ENCODE data around the gene MRPL49. TPM values are rescaled to one million over a fixed set of nuclear protein-coding genes. Genes with fewer than 3 reads are reported as not detected.
"Not testable (repeated sequence)": the region's sequence is repeated elsewhere in the genome, so short reads cannot be mapped to it uniquely, and the experiment has no call there.

Gene MRPL49
- total and polyA plus RNA-seq, 12 donors, result 32.7 to 180 (median 125) TPM

GRCh38 chr11:65170058-65170534 is 48.0 kb downstream of the MRPL49 start, which contains the start of gene SPDYC:
SPDYC (plus strand) TSS chr11:65170233; CDS start chr11:65171358, 1,125 bp downstream.
- DNase-seq, result no peak
- no peak within 1 kb of the TSS for H3K27ac ChIP-seq
- intact Hi-C loops (cut with DNase I), result no loop called here
- no peak within 1 kb of the TSS for H3K4me3 ChIP-seq
- no peaks in the 10 kb centered on the region for H3K27me3 ChIP-seq
- WGBS, 4 donors, result 91 to 97% (median 94%) methylated on average over 16 to 21 of the region's 21 CpGs
- no peaks in the 10 kb centered on the region for H3K36me3 ChIP-seq (replicated peaks in 1 of 2)
- H3K4me1 ChIP-seq (replicated peaks in 1 of 2), result no peaks in the 10 kb centered on the region
- H3K9me3 ChIP-seq (replicated peaks in 1 of 3), result no peaks in the 10 kb centered on the region
- TF ChIP-seq CTCF (IDR thresholded peaks at IDR 0.05) (no peak), POLR2A (IDR thresholded peaks at IDR 0.05) (no peak)

GRCh38 chr11:65172600-65172999 is 50.5 kb downstream of the MRPL49 start:
- intact Hi-C loops (cut with DNase I), result no loop called here
- H3K4me3 ChIP-seq, result no peak overlapping the region
- 72 to 79% (median 77%) methylated on average over 7 to 10 of the region's 10 CpGs for WGBS, 4 donors
- H3K36me3 ChIP-seq (replicated peaks in 1 of 2), result no peaks in the 10 kb centered on the region
- no peaks in the 10 kb centered on the region for H3K4me1 ChIP-seq (replicated peaks in 1 of 2)
- no peaks in the 10 kb centered on the region for H3K9me3 ChIP-seq (replicated peaks in 1 of 3)
- DNase-seq, result no peak
- TF ChIP-seq POLR2A (IDR thresholded peaks at IDR 0.05) (no peak), CTCF (IDR thresholded peaks at IDR 0.05) (no peak)
- H3K27ac ChIP-seq, result no peak overlapping the region
- H3K27me3 ChIP-seq, result no peaks in the 10 kb centered on the region

- H3K27ac ChIP-seq; H3K27me3 ChIP-seq; intact Hi-C loops (cut with DNase I); H3K36me3 ChIP-seq (replicated peaks in 1 of 2); H3K4me3 ChIP-seq; H3K4me1 ChIP-seq (replicated peaks in 1 of 2); H3K9me3 ChIP-seq (replicated peaks in 1 of 3): not testable (repeated sequence)
- WGBS, 4 donors, result 48 to 77% (median 74%) methylated on average over 2 of the region's 2 CpGs
- peak in 1 of 7 donors; percentile 48 for DNase-seq
Observed at GRCh38 chr11:65174571-65175010, 52.5 kb downstream of the MRPL49 start.

Small RNA genes lying within 50 kb of the gene (microRNA-seq; reads per million reads assigned to microRNA genes)
- 0.45 to 1.5 (median 0.85) reads per million in 3 donors for gene MIR6751

Small RNA genes lying within 50 kb of the gene (small RNA-seq; reads per million reads assigned to genes)
- gene HIGD1AP10 (0 reads per million in 2 donors), gene PDCL2P2 (0 reads per million in 2 donors), gene RNU2-23P (0 to 0.12 reads per million in 2 donors)

Other genes starting within 250 kb of the MRPL49 start
- 100 to 1,000 TPM in 1 of 9 donors, 10 to 100 TPM in 8; 38.5 to 107 (median 55.8) TPM for gene EHD1, start 243.7 kb upstream of the MRPL49 start, total RNA-seq
- 10 to 100 TPM; 14.3 to 50.4 (median 20.0) TPM for gene EHD1, start 243.7 kb upstream of the MRPL49 start, polyA plus RNA-seq
- 10 to 100 TPM in 8 of 9 donors, 1 to 10 TPM in 1; 7.6 to 43.5 (median 33.8) TPM for gene ATG2A, start 205.1 kb upstream of the MRPL49 start, total RNA-seq
- 10 to 100 TPM in 2 of 3 donors, 1 to 10 TPM in 1; 3.6 to 43.3 (median 32.4) TPM for gene ATG2A, start 205.1 kb upstream of the MRPL49 start, polyA plus RNA-seq
- 10 to 100 TPM in 8 of 9 donors, 1 to 10 TPM in 1; 7.8 to 26.6 (median 20.4) TPM for gene PPP2R5B, start 197.6 kb upstream of the MRPL49 start, total RNA-seq
- 10 to 100 TPM; 10.7 to 51.3 (median 25.6) TPM for gene PPP2R5B, start 197.6 kb upstream of the MRPL49 start, polyA plus RNA-seq
- not detected for gene GPHA2, start 186.4 kb upstream of the MRPL49 start, total RNA-seq
- gene GPHA2, start 186.4 kb upstream of the MRPL49 start, polyA plus RNA-seq, result under 1 TPM in 1 of 3 donors, not detected in 2; 0.67 TPM
- gene MAJIN, start 150.2 kb upstream of the MRPL49 start, total RNA-seq, result not detected
- gene MAJIN, start 150.2 kb upstream of the MRPL49 start, polyA plus RNA-seq, result under 1 TPM in 2 of 3 donors, not detected in 1; 0.24 to 0.29 TPM
- gene BATF2, start 125.3 kb upstream of the MRPL49 start, total RNA-seq, result 10 to 100 TPM in 2 of 9 donors, 1 to 10 TPM in 6, under 1 TPM in 1; 0.67 to 34.5 (median 6.4) TPM
- gene BATF2, start 125.3 kb upstream of the MRPL49 start, polyA plus RNA-seq, result 1 to 10 TPM; 3.3 to 8.5 (median 3.7) TPM
- 100 to 1,000 TPM in 6 of 9 donors, 10 to 100 TPM in 3; 81.0 to 231 (median 109) TPM for gene ARL2, start 108.2 kb upstream of the MRPL49 start, total RNA-seq
- gene ARL2, start 108.2 kb upstream of the MRPL49 start, polyA plus RNA-seq, result 100 to 1,000 TPM in 2 of 3 donors, 10 to 100 TPM in 1; 66.5 to 151 (median 128) TPM
- 10 to 100 TPM; 21.0 to 35.9 (median 23.4) TPM for gene SNX15, start 94.9 kb upstream of the MRPL49 start, total RNA-seq
- 10 to 100 TPM; 16.4 to 22.0 (median 18.7) TPM for gene SNX15, start 94.9 kb upstream of the MRPL49 start, polyA plus RNA-seq
- 10 to 100 TPM in 7 of 9 donors, 1 to 10 TPM in 2; 7.4 to 23.6 (median 15.4) TPM for gene SAC3D1, start 81.1 kb upstream of the MRPL49 start, total RNA-seq
- 10 to 100 TPM in 1 of 3 donors, 1 to 10 TPM in 2; 4.4 to 10.1 (median 7.5) TPM for gene SAC3D1, start 81.1 kb upstream of the MRPL49 start, polyA plus RNA-seq
- 10 to 100 TPM in 2 of 9 donors, 1 to 10 TPM in 7; 1.3 to 15.7 (median 4.9) TPM for gene NAALADL1, start 63.8 kb upstream of the MRPL49 start, total RNA-seq
- gene NAALADL1, start 63.8 kb upstream of the MRPL49 start, polyA plus RNA-seq, result 10 to 100 TPM in 1 of 3 donors, 1 to 10 TPM in 2; 2.5 to 11.0 (median 8.7) TPM
- 1 to 10 TPM in 7 of 9 donors, under 1 TPM in 2; 0.35 to 10.0 (median 1.4) TPM for gene CDCA5, start 38.3 kb upstream of the MRPL49 start, total RNA-seq
- 1 to 10 TPM in 1 of 3 donors, under 1 TPM in 2; 0.40 to 1.6 (median 0.88) TPM for gene CDCA5, start 38.3 kb upstream of the MRPL49 start, polyA plus RNA-seq
- 10 to 100 TPM; 33.7 to 59.6 (median 39.4) TPM for gene ZFPL1, start 38.1 kb upstream of the MRPL49 start, total RNA-seq
- 10 to 100 TPM; 34.7 to 90.3 (median 71.3) TPM for gene ZFPL1, start 38.1 kb upstream of the MRPL49 start, polyA plus RNA-seq
- 100 to 1,000 TPM in 7 of 9 donors, 10 to 100 TPM in 2; 72.1 to 269 (median 154) TPM for gene VPS51, start 26.1 kb upstream of the MRPL49 start, total RNA-seq
- 100 to 1,000 TPM in 2 of 3 donors, 10 to 100 TPM in 1; 28.0 to 151 (median 140) TPM for gene VPS51, start 26.1 kb upstream of the MRPL49 start, polyA plus RNA-seq
- gene TM7SF2, start 10.4 kb upstream of the MRPL49 start, total RNA-seq, result 1,000 to 10,000 TPM in 2 of 9 donors, 100 to 1,000 TPM in 7; 278 to 1,807 (median 711) TPM
- gene TM7SF2, start 10.4 kb upstream of the MRPL49 start, polyA plus RNA-seq, result 100 to 1,000 TPM; 259 to 849 (median 589) TPM
- gene ZNHIT2, start 4.6 kb upstream of the MRPL49 start, total RNA-seq, result 10 to 100 TPM in 8 of 9 donors, 1 to 10 TPM in 1; 7.8 to 30.0 (median 20.3) TPM
- 10 to 100 TPM in 2 of 3 donors, under 1 TPM in 1; 0.48 to 39.8 (median 32.1) TPM for gene ZNHIT2, start 4.6 kb upstream of the MRPL49 start, polyA plus RNA-seq
- gene FAU, start 187 bp upstream of the MRPL49 start, total RNA-seq, result 1,000 to 10,000 TPM in 5 of 9 donors, 100 to 1,000 TPM in 4; 361 to 1,303 (median 1,029) TPM
- 1,000 to 10,000 TPM in 2 of 3 donors, 100 to 1,000 TPM in 1; 656 to 2,488 (median 2,066) TPM for gene FAU, start 187 bp upstream of the MRPL49 start, polyA plus RNA-seq
- 100 to 1,000 TPM in 1 of 9 donors, 10 to 100 TPM in 7, 1 to 10 TPM in 1; 9.7 to 119 (median 61.4) TPM for gene SYVN1, start 12.2 kb downstream of the MRPL49 start, total RNA-seq
- gene SYVN1, start 12.2 kb downstream of the MRPL49 start, polyA plus RNA-seq, result 100 to 1,000 TPM in 1 of 3 donors, 10 to 100 TPM in 2; 46.0 to 124 (median 58.5) TPM
- not detected for gene SPDYC, start 47.9 kb downstream of the MRPL49 start, total RNA-seq
- gene SPDYC, start 47.9 kb downstream of the MRPL49 start, polyA plus RNA-seq, result under 1 TPM in 1 of 3 donors, not detected in 2; 0.10 TPM
- 100 to 1,000 TPM in 7 of 9 donors, 10 to 100 TPM in 2; 20.6 to 333 (median 141) TPM for gene CAPN1, start 59.6 kb downstream of the MRPL49 start, total RNA-seq
- gene CAPN1, start 59.6 kb downstream of the MRPL49 start, polyA plus RNA-seq, result 100 to 1,000 TPM in 2 of 3 donors, 10 to 100 TPM in 1; 33.0 to 131 (median 106) TPM
- 10 to 100 TPM in 2 of 9 donors, 1 to 10 TPM in 7; 3.9 to 12.2 (median 7.4) TPM for gene POLA2, start 139.6 kb downstream of the MRPL49 start, total RNA-seq
- 1 to 10 TPM; 4.3 to 8.3 (median 7.9) TPM for gene POLA2, start 139.6 kb downstream of the MRPL49 start, polyA plus RNA-seq
- 10 to 100 TPM in 3 of 9 donors, 1 to 10 TPM in 6; 1.1 to 18.3 (median 4.8) TPM for gene CDC42EP2, start 192.5 kb downstream of the MRPL49 start, total RNA-seq
- 10 to 100 TPM in 2 of 3 donors, 1 to 10 TPM in 1; 1.0 to 13.9 (median 10.4) TPM for gene CDC42EP2, start 192.5 kb downstream of the MRPL49 start, polyA plus RNA-seq
- 10 to 100 TPM; 28.3 to 73.7 (median 49.1) TPM for gene DPF2, start 211.5 kb downstream of the MRPL49 start, total RNA-seq
- 10 to 100 TPM; 23.2 to 34.7 (median 30.4) TPM for gene DPF2, start 211.5 kb downstream of the MRPL49 start, polyA plus RNA-seq
- gene TIGD3, start 232.4 kb downstream of the MRPL49 start, total RNA-seq, result under 1 TPM; 0.11 to 0.96 (median 0.33) TPM
- gene TIGD3, start 232.4 kb downstream of the MRPL49 start, polyA plus RNA-seq, result under 1 TPM in 2 of 3 donors, not detected in 1; 0.27 to 0.40 TPM

All from adrenal gland (tissue), 12 donors.